HG02885 (cell line): ENCODE results near the gene SCYGR3.

ENCODE experiments used
- ATAC-seq: cut with Tn5 transposase; IDR thresholded peaks from one replicate; pipeline ENCODE4 v1.9.1; 2021; ENCODE audit warnings: mild to moderate bottlenecking; ENCODE audit not compliant: unreplicated experiment, poor library complexity

The SCYGR3 gene

GRCh38 chr2:227614740-227615139 lies at the start of gene SCYGR3:
SCYGR3 (minus strand) TSS chr2:227614840; CDS start chr2:227614840, 0 bp downstream.
- ATAC-seq = no peak

GRCh38 chr2:227661827-227662226 lies 47.2 kb upstream of the SCYGR3 start:
- ATAC-seq = no peak

GRCh38 chr2:227661025-227661649 lies 46.5 kb upstream of the SCYGR3 start:
- no peak for ATAC-seq

- no peak for ATAC-seq
Measured at GRCh38 chr2:227657199-227657845, 42.7 kb upstream of the SCYGR3 start.

GRCh38 chr2:227655454-227655853 lies 40.8 kb upstream of the SCYGR3 start:
- no peak for ATAC-seq

GRCh38 chr2:227654426-227654825 lies 39.8 kb upstream of the SCYGR3 start:
- no peak for ATAC-seq

GRCh38 chr2:227653419-227653818 lies 38.8 kb upstream of the SCYGR3 start:
- ATAC-seq = no peak

GRCh38 chr2:227643990-227644551 lies 29.4 kb upstream of the SCYGR3 start:
- no peak for ATAC-seq

- no peak for ATAC-seq
Measured at GRCh38 chr2:227642656-227643055, 28.0 kb upstream of the SCYGR3 start.

GRCh38 chr2:227634201-227634600 lies 19.6 kb upstream of the SCYGR3 start:
- no peak for ATAC-seq

- no peak for ATAC-seq
Measured at GRCh38 chr2:227632827-227633226, 18.2 kb upstream of the SCYGR3 start.

- ATAC-seq = no peak
Measured at GRCh38 chr2:227630322-227630721, 15.7 kb upstream of the SCYGR3 start.

- ATAC-seq = no peak
Measured at GRCh38 chr2:227629435-227629834, 14.8 kb upstream of the SCYGR3 start.

- ATAC-seq = peak; percentile 98
Measured at GRCh38 chr2:227627769-227628168, 13.1 kb upstream of the SCYGR3 start.

- no peak for ATAC-seq
Measured at GRCh38 chr2:227626580-227627151, 12.0 kb upstream of the SCYGR3 start.

- no peak for ATAC-seq
Measured at GRCh38 chr2:227625420-227625819, 10.8 kb upstream of the SCYGR3 start.

- no peak for ATAC-seq
Measured at GRCh38 chr2:227623226-227623625, 8.6 kb upstream of the SCYGR3 start.

GRCh38 chr2:227617316-227618230 lies 2.9 kb upstream of the SCYGR3 start, which contains the start of gene SCYGR4:
SCYGR4 (plus strand) TSS chr2:227617498; CDS start chr2:227617498, 0 bp downstream.
- no peak for ATAC-seq

GRCh38 chr2:227616631-227617030 lies 2.0 kb upstream of the SCYGR3 start:
- ATAC-seq = no peak

GRCh38 chr2:227615906-227616305 lies 1.3 kb upstream of the SCYGR3 start:
- ATAC-seq = no peak
